Kidney (tissue), 14 donors: ENCODE data around the gene STK26. TPM values are rescaled to one million over a fixed set of nuclear protein-coding genes. Genes with fewer than 3 reads are reported as not detected.
A peak's percentile ranks its signal among the peaks of the same experiment; 100 is the strongest.

ENCODE experiments used
- DNase-seq, 5 donors: peaks; one replicate each; pipeline ENCODE4 v3.0.0-alpha.2; 2013 to 2020
- FAIRE-seq: peaks from 2 replicates; lab custom pipeline; 2012; peaks lifted over from hg19 to GRCh38; lab: Jason Lieb, UNC
- H3K27ac ChIP-seq, 2 donors: one replicate each; pipeline ENCODE4 v1.7.0; 2013; ENCODE audit warnings: low read depth in 2 of 2, low read length in 2 of 2, inconsistent platforms in 1 of 2
- H3K27me3 ChIP-seq: one replicate; pipeline ENCODE4 v1.7.1; 2013; ENCODE audit warnings: low read length, inconsistent platforms; ENCODE audit not compliant: control insufficient read depth, insufficient read depth
- H3K36me3 ChIP-seq, 3 donors: one replicate each; pipeline versions ENCODE4 v1.7.0 to v1.7.1; 2013; ENCODE audit warnings: low read length in 3 of 3, control low read depth in 1 of 3, inconsistent platforms in 1 of 3; ENCODE audit not compliant: insufficient read depth in 3 of 3, control insufficient read depth in 2 of 3
- H3K4me1 ChIP-seq, 3 donors: one replicate each; pipeline versions ENCODE4 v1.7.0 to v1.7.1; 2013; ENCODE audit warnings: low read length in 3 of 3, inconsistent platforms in 1 of 3, low read depth in 1 of 3; ENCODE audit not compliant: control insufficient read depth in 2 of 3, insufficient read depth in 2 of 3
- H3K4me3 ChIP-seq, 3 donors: one replicate each; pipeline versions ENCODE4 v1.7.0 to v1.8.1; 2013; ENCODE audit warnings: low read length in 3 of 3, control low read depth in 1 of 3, inconsistent platforms in 1 of 3
- H3K9ac ChIP-seq, 3 donors: one replicate each; pipeline versions ENCODE4 v1.7.0 to v1.7.1; 2013; ENCODE audit warnings: low read length in 3 of 3, control low read depth in 1 of 3, inconsistent platforms in 1 of 3
- H3K9me3 ChIP-seq, 3 donors: one replicate each; pipeline versions ENCODE4 v1.7.0 to v1.7.1; 2013; ENCODE audit warnings: low read length in 3 of 3, control low read depth in 1 of 3, inconsistent platforms in 1 of 3; ENCODE audit not compliant: control insufficient read depth in 2 of 3, insufficient read depth in 1 of 3
- CTCF ChIP-seq: IDR thresholded peaks from 3 replicates; pipeline ENCODE4 v1.5.1; 2012; ENCODE audit warnings: mild to moderate bottlenecking, moderate library complexity, borderline replicate concordance; ENCODE audit not compliant: insufficient read depth; ENCODE audit errors: extremely low read depth
- intact Hi-C: fragments of 100-400 bp; cut with DNase I; formaldehyde crosslinking; loops from one replicate; pipeline ENCODE4 v1.11.1; 2022
- polyA plus RNA-seq: library from polyadenylated mRNA; stranded (reverse); fragments of 350-450 nt; fragmentation: Illumina TruSeq; extraction: RNeasy Lipid Tissue Mini Kit (QIAGEN cat#74804); gene quantifications from one replicate; pipeline ENCODE4 v1.2.3, GENCODE V29; 2014; ENCODE audit warnings: low read depth, low replicate concordance; ENCODE audit not compliant: insufficient read depth
- total RNA-seq: library from RNA; stranded (reverse); fragmentation: NEBNext Ultra II Directional; extraction: Animal tissue kit (Norgen Biotek cat#: 25700); gene quantifications from one replicate; pipeline ENCODE4 v1.2.1, GENCODE V29; 2021
- donor health status: control.
- donor health status: control.
- donor health status: control.
- donor health status: control.
- donor health status: control.
- donor health status: DM: yes; HTN: yes; CAD: no.
- donor health status: Normal renal cell carcinoma (clear cell type).

The STK26 gene
- total and polyA plus RNA-seq, 2 donors from 2014 or later = 2.4 to 4.3 TPM

GRCh38 chrX:132058050-132058449, 34.9 kb downstream of the STK26 start:
- no peak overlapping the region for H3K4me3 ChIP-seq
- no peak for DNase-seq
- H3K9me3 ChIP-seq = no peaks in the 10 kb centered on the region
- no peak for TF ChIP-seq CTCF
- H3K27me3 ChIP-seq = peaks cover 14% of the 10 kb centered on the region
- no peak for FAIRE-seq
- H3K36me3 ChIP-seq = no peaks in the 10 kb centered on the region
- intact Hi-C loops = no loop called here
- no peak overlapping the region for H3K27ac ChIP-seq
- no peaks in the 10 kb centered on the region for H3K4me1 ChIP-seq
- no peak overlapping the region for H3K9ac ChIP-seq

- Histone ChIP-seq H3K9me3 (no peaks in the 10 kb centered on the region), H3K4me1 (no peaks in the 10 kb centered on the region), H3K36me3 (no peaks in the 10 kb centered on the region), H3K27me3 (peaks cover 17% of the 10 kb centered on the region), H3K27ac (no peak overlapping the region), H3K4me3 (no peak overlapping the region), H3K9ac (no peak overlapping the region)
- no peak for TF ChIP-seq CTCF
- DNase-seq (no peak), FAIRE-seq (peak; percentile 80)
- intact Hi-C loops = no loop called here
Measured at GRCh38 chrX:132058975-132059374, 35.9 kb downstream of the STK26 start.

- intact Hi-C loops = no loop called here
- Histone ChIP-seq H3K36me3 (no peaks in the 10 kb centered on the region), H3K4me1 (no peaks in the 10 kb centered on the region), H3K9me3 (no peaks in the 10 kb centered on the region), H3K27ac (no peak overlapping the region), H3K27me3 (peaks cover 18% of the 10 kb centered on the region), H3K4me3 (no peak overlapping the region), H3K9ac (no peak overlapping the region)
- TF ChIP-seq CTCF = no peak
- DNase-seq (no peak), FAIRE-seq (no peak)
Measured at GRCh38 chrX:132059973-132060540, 37.0 kb downstream of the STK26 start.

- no peak overlapping the region for H3K27ac ChIP-seq
- H3K9me3 ChIP-seq = no peaks in the 10 kb centered on the region
- DNase-seq = no peak
- no peak overlapping the region for H3K9ac ChIP-seq
- no peak overlapping the region for H3K4me3 ChIP-seq
- no peaks in the 10 kb centered on the region for H3K36me3 ChIP-seq
- intact Hi-C loops = no loop called here
- H3K27me3 ChIP-seq = peaks cover 13% of the 10 kb centered on the region
- no peaks in the 10 kb centered on the region for H3K4me1 ChIP-seq
- no peak for FAIRE-seq
- no peak for TF ChIP-seq CTCF
Measured at GRCh38 chrX:132063334-132063733, 40.2 kb downstream of the STK26 start.
